Keratinocyte (primary cell): Measurements from ENCODE around the gene MFAP4. TPM values are rescaled to one million over a fixed set of nuclear protein-coding genes. Genes with fewer than 3 reads are reported as not detected.

Source experiments
- DNase-seq: peaks from one replicate; pipeline ENCODE4 v3.0.0-alpha.2; 2011; ENCODE audit warnings: low read depth, missing footprints, low spot score
- FAIRE-seq: peaks from 2 replicates; lab custom pipeline; 2011; peaks lifted over from hg19 to GRCh38; lab: Jason Lieb, UNC
- H2AFZ ChIP-seq: 2 replicates; pipeline ENCODE4 v1.6.0; 2012; ENCODE audit warnings: low read length, control low read depth, inconsistent platforms; ENCODE audit not compliant: control insufficient read depth
- H3K27ac ChIP-seq: 2 replicates; pipeline ENCODE4 v1.5.1; 2011; ENCODE audit warnings: low read length; ENCODE audit not compliant: control insufficient read depth, insufficient read depth
- H3K27me3 ChIP-seq: 3 replicates; pipeline ENCODE4 v1.6.0; 2011; ENCODE audit warnings: low read length; ENCODE audit not compliant: control insufficient read depth, insufficient read depth; ENCODE audit errors: extremely low read depth
- H3K36me3 ChIP-seq, 2 experiments: 2 replicates in 1 of 2; 3 replicates in 1 of 2; pipeline ENCODE4 v1.5.1; 2011; ENCODE audit warnings: low read length in 2 of 2, mild to moderate bottlenecking in 1 of 2; ENCODE audit not compliant: control insufficient read depth in 2 of 2, insufficient read depth in 2 of 2; ENCODE audit errors: extremely low read depth in 1 of 2
- H3K4me1 ChIP-seq: 3 replicates; pipeline ENCODE4 v1.5.1; 2011; ENCODE audit warnings: low read length; ENCODE audit not compliant: control insufficient read depth, insufficient read depth; ENCODE audit errors: extremely low read depth
- H3K4me2 ChIP-seq: 3 replicates; pipeline ENCODE4 v1.6.0; 2011; ENCODE audit warnings: low read depth, low read length; ENCODE audit not compliant: control insufficient read depth, insufficient read depth; ENCODE audit errors: extremely low read depth
- H3K4me3 ChIP-seq, 3 experiments: fragments of 200-600 bp in 1 of 3; sonication (generic) in 1 of 3; 2 replicates in 2 of 3; 3 replicates in 1 of 3; pipeline ENCODE4 v1.5.1; 2011 to 2016; ENCODE audit warnings: low read length in 3 of 3, mild to moderate bottlenecking in 3 of 3, control low read depth in 2 of 3, inconsistent platforms in 1 of 3, low read depth in 1 of 3, mixed read lengths in 1 of 3, mixed run types in 1 of 3, moderate library complexity in 1 of 3; ENCODE audit not compliant: control insufficient read depth in 2 of 3, insufficient read depth in 2 of 3; ENCODE audit errors: extremely low read depth in 1 of 3
- H3K79me2 ChIP-seq: 2 replicates; pipeline ENCODE4 v1.6.0; 2012; ENCODE audit warnings: low read length; ENCODE audit not compliant: control insufficient read depth, insufficient read depth
- H3K9ac ChIP-seq: 3 replicates; pipeline ENCODE4 v1.6.0; 2011; ENCODE audit warnings: low read length; ENCODE audit not compliant: control insufficient read depth, insufficient read depth; ENCODE audit errors: extremely low read depth
- H3K9me1 ChIP-seq: 3 replicates; pipeline ENCODE4 v1.6.0; 2011; ENCODE audit warnings: low read length; ENCODE audit not compliant: control insufficient read depth, insufficient read depth; ENCODE audit errors: extremely low read depth
- H3K9me3 ChIP-seq: 2 replicates; pipeline ENCODE4 v1.5.1; 2012; ENCODE audit warnings: low read depth, low read length; ENCODE audit not compliant: control insufficient read depth
- H4K20me1 ChIP-seq: 3 replicates; pipeline ENCODE4 v1.6.0; 2011; ENCODE audit warnings: low read length; ENCODE audit not compliant: control insufficient read depth, insufficient read depth; ENCODE audit errors: extremely low read depth
- CTCF ChIP-seq, 3 experiments: IDR thresholded peaks in 1 of 3; conservative IDR thresholded peaks in 1 of 3; optimal IDR thresholded peaks in 1 of 3; 2 replicates in 2 of 3; 3 replicates in 1 of 3; pipeline versions ENCODE3 to v1.5.1; 2011; ENCODE audit warnings: low read length in 3 of 3, mild to moderate bottlenecking in 3 of 3, moderate library complexity in 2 of 3, control low read depth in 1 of 3, inconsistent platforms in 1 of 3; ENCODE audit not compliant: insufficient read depth in 2 of 3; ENCODE audit errors: extremely low read depth in 1 of 3
- EZH2 ChIP-seq: IDR thresholded peaks from one replicate; pipeline ENCODE4 v1.6.1; 2012; ENCODE audit warnings: inconsistent platforms, mild to moderate bottlenecking, low read length, moderate library complexity
- dilution Hi-C: fragments of 300-500 bp; cut with MboI; formaldehyde crosslinking; loops from one replicate; pipeline ENCODE4 v1.7.0; 2020; ENCODE audit warnings: low sequenced_read_pairs; ENCODE audit not compliant: extremely low pct_ligation_motif_present
- polyA plus RNA-seq, 5 experiments: library from polyadenylated mRNA; depleted of rRNA in 3 of 5; stranded (reverse) in 3 of 5; stranded (forward) in 1 of 5; unstranded in 1 of 5; fragments of >200 nt; gene quantifications; 1 replicate in 1 of 5; 2 replicates in 3 of 5; 3 replicates in 1 of 5; pipeline versions ENCODE4 v1.2.1 to v1.2.3, GENCODE V29; 2011 to 2012; ENCODE audit warnings: missing spikeins in 2 of 5, low read depth in 1 of 5, low replicate concordance in 1 of 5
- small RNA-seq, 3 experiments: library from RNA; depleted of rRNA; stranded (forward); fragments of <200 nt; gene quantifications; one replicate each; pipeline ENCODE3, GENCODE V24; 2012; ENCODE audit warnings: low read depth in 3 of 3, low replicate concordance in 1 of 3; ENCODE audit not compliant: insufficient read length in 3 of 3

Gene MFAP4
- polyA plus RNA-seq, 1 donor (not counting 4 experiments of a cell fraction or from before 2014, with no cell fraction given): not detected

DNA sequence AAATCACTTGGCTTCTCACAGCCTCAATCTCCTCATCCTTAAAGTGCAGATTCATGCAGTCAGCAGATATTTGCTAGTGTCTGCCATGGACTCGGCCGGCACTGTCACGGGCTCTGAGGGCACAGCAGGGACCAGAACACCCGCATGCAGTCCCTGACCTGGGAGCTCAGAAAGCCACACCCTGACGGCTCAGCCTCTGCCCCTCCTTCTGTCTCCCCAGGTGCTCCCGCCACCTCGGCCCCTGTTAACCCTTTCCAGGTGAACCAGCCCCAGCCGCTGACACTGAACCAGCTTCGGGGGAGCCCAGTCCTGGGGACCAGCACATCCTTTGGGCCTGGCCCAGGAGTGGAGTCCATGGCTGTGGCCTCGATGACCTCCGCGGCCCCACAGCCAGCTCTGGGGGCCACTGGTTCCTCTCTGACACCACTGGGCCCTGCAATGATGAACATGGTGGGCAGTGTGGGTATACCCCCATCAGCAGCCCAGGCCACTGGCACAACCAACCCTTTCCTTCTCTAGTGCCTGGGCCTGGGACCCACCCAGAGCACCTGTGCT is 53.2 kb downstream of the MFAP4 start:
- Histone ChIP-seq H3K9me1 (peaks cover 5% of the 10 kb centered on the region), H4K20me1 (no peaks in the 10 kb centered on the region), H3K4me3 (no peak overlapping the region), H3K4me1 (peaks cover 12% of the 10 kb centered on the region), H3K79me2 (no peaks in the 10 kb centered on the region), H3K36me3 (peaks cover 15 to 18% of the 10 kb centered on the region in 2 experiments), H3K9ac (no peak overlapping the region), H3K27me3 (no peaks in the 10 kb centered on the region), H3K4me2 (no peak overlapping the region), H3K27ac (no peak overlapping the region), H2AFZ (no peak overlapping the region), H3K9me3 (no peaks in the 10 kb centered on the region)
- DNase-seq: no peak
- no peak for FAIRE-seq
- dilution Hi-C loops: no loop called here
- TF ChIP-seq EZH2: no peak
- TF ChIP-seq CTCF (optimal IDR thresholded peaks at IDR 0.05 in 1 of 3, IDR thresholded peaks at IDR 0.05 in 1 of 3, conservative IDR thresholded peaks at IDR 0.05 in 1 of 3; ENCODE audit: extremely low read depth in 1 of 3, insufficient read depth in 2 of 3, low read length in 3 of 3): no peak

Small RNAs within 50 kb of the gene (small RNA-seq; reads per million reads assigned to genes)
- gene MIR1180: 0 to 1.0 (median 0.50) reads per million in 3 experiments
- gene RF00537: 0 reads per million in 3 experiments

Other genes with a start within 250 kb of the MFAP4 start
- 21.9 to 34.3 TPM (median 30.2 TPM) in 3 replicates for gene EPN2, start 149.8 kb downstream of the MFAP4 start, polyA plus RNA-seq
- 27.1 to 31.7 TPM (median 30.3 TPM) in 3 replicates for gene B9D1, start 24.5 kb downstream of the MFAP4 start, polyA plus RNA-seq
- gene MAPK7, start 8.7 kb downstream of the MFAP4 start, polyA plus RNA-seq: 4.3 to 11.1 TPM (median 5.4 TPM) in 3 replicates
- 0.05 to 0.13 TPM in 2 of 3 replicates, not detected in the other for gene RNF112, start 24.0 kb upstream of the MFAP4 start, polyA plus RNA-seq
- 0.05 to 0.23 TPM (median 0.07 TPM) in 3 replicates for gene SLC47A1, start 146.7 kb upstream of the MFAP4 start, polyA plus RNA-seq